Activated CD4-positive, alpha-beta T cell treated with anti-CD3 and anti-CD28 coated beads for 36 hours (primary cell): Measurements from ENCODE around the gene PCSK9. TPM values are rescaled to one million over a fixed set of nuclear protein-coding genes. Genes with fewer than 3 reads are reported as not detected.
"Not testable (repeated sequence)": the region's sequence is repeated elsewhere in the genome, so short reads cannot be mapped to it uniquely, and the experiment has no call there.

ENCODE experiments used
- ATAC-seq: fragments of 200-7000 bp; cut with Tn5 transposase; one replicate; pipeline ENCODE4 v1.10.0; 2021; ENCODE audit warnings: mild to moderate bottlenecking, moderate library complexity
- CTCF ChIA-PET: fragments of 350-600 bp; sonication (Branson Sonifier 250); formaldehyde crosslinking; loops from one replicate; lab custom pipeline; 2021; ENCODE audit warnings: antibody characterized with exemption; lab: Charles Lee
- POLR2A ChIA-PET: fragments of 350-600 bp; sonication (Branson Sonifier 250); formaldehyde crosslinking; loops from one replicate; lab custom pipeline; 2021; ENCODE audit warnings: antibody characterized with exemption, inconsistent platforms; lab: Charles Lee
- DNase-seq: peaks from one replicate; pipeline ENCODE4 v3.0.0-alpha.2; 2020
- H3K27ac Mint-ChIP-seq: one replicate; pipeline ENCODE4 v1.8.0; 2021; ENCODE audit warnings: mixed read lengths
- H3K27me3 Mint-ChIP-seq: one replicate; pipeline ENCODE4 v1.8.0; 2021; ENCODE audit warnings: mixed read lengths
- H3K36me3 Mint-ChIP-seq: one replicate; pipeline ENCODE4 v1.8.0; 2021; ENCODE audit warnings: low read depth, mixed read lengths
- H3K4me1 Mint-ChIP-seq: one replicate; pipeline ENCODE4 v1.8.0; 2021; ENCODE audit warnings: mixed read lengths
- H3K4me3 Mint-ChIP-seq: one replicate; pipeline ENCODE4 v1.8.0; 2021; ENCODE audit warnings: mild to moderate bottlenecking, moderate library complexity, mixed read lengths
- H3K9me3 Mint-ChIP-seq: one replicate; pipeline ENCODE4 v1.8.0; 2021; ENCODE audit warnings: low read depth, mixed read lengths
- intact Hi-C, 2 experiments: fragments of 100-400 bp; cut with DNase I in 1 of 2; cut with micrococcal nuclease in 1 of 2; formaldehyde crosslinking; loops; one replicate each; pipeline versions ENCODE4 v1.14.2 to v1.15.1; 2022 to 2024; cut with DNase I, micrococcal nuclease
- total RNA-seq, 2 experiments: library from RNA; stranded (reverse); gene quantifications; one replicate each; pipeline ENCODE4 v1.2.3, GENCODE V29; 2021

PCSK9 gene
- total RNA-seq, 2 experiments from 2014 or later, result not detected

- peaks cover 6% of the 10 kb centered on the region for H3K27me3 Mint-ChIP-seq
- POLR2A ChIA-PET, result no interaction called here
- CTCF ChIA-PET, result interaction anchor here (0.7 to 2.5 kb wide), 3 partner anchors 11 to 789 kb away, joined by 4 to 7 read pairs (median 5); no protein-coding TSS in a partner anchor
- H3K36me3 Mint-ChIP-seq, result no peaks in the 10 kb centered on the region
- intact Hi-C loops, result no loop called here
- H3K9me3 Mint-ChIP-seq, result no peaks in the 10 kb centered on the region
- no peaks in the 10 kb centered on the region for H3K4me1 Mint-ChIP-seq
- ATAC-seq, result peak; percentile 33
- H3K27ac Mint-ChIP-seq, result no peak overlapping the region
- DNase-seq, result no peak
- no peak overlapping the region for H3K4me3 Mint-ChIP-seq
Measured at GRCh38 chr1:55010194-55010886, 29.0 kb upstream of the PCSK9 start.

- intact Hi-C loops, result no loop called here
- peak; percentile 42 for ATAC-seq
- no peak overlapping the region for H3K27ac Mint-ChIP-seq
- CTCF ChIA-PET, result interaction anchor here (0.9 to 2.5 kb wide), 2 partner anchors 10 to 66 kb away, joined by 4 to 7 read pairs; no protein-coding TSS in a partner anchor
- POLR2A ChIA-PET, result no interaction called here
- no peaks in the 10 kb centered on the region for H3K36me3 Mint-ChIP-seq
- peak; percentile 16 for DNase-seq
- H3K27me3 Mint-ChIP-seq, result peaks cover 6% of the 10 kb centered on the region
- H3K4me3 Mint-ChIP-seq, result no peak overlapping the region
- no peaks in the 10 kb centered on the region for H3K4me1 Mint-ChIP-seq
- H3K9me3 Mint-ChIP-seq, result no peaks in the 10 kb centered on the region
Measured at GRCh38 chr1:55010887-55011217, 28.5 kb upstream of the PCSK9 start.

GRCh38 chr1:55012661-55013060, 26.7 kb upstream of the PCSK9 start:
- no peaks in the 10 kb centered on the region for H3K4me1 Mint-ChIP-seq
- ATAC-seq, result no peak
- intact Hi-C loops, result no loop called here
- peaks cover 8% of the 10 kb centered on the region for H3K27me3 Mint-ChIP-seq
- POLR2A ChIA-PET, result no interaction called here
- H3K36me3 Mint-ChIP-seq, result no peaks in the 10 kb centered on the region
- H3K4me3 Mint-ChIP-seq, result no peak overlapping the region
- no peak for DNase-seq
- CTCF ChIA-PET, result interaction anchor here (0.7 to 1.5 kb wide), 3 partner anchors 30 to 73 kb away, joined by 3 to 5 read pairs (median 3); no protein-coding TSS in a partner anchor
- no peaks in the 10 kb centered on the region for H3K9me3 Mint-ChIP-seq
- no peak overlapping the region for H3K27ac Mint-ChIP-seq

GRCh38 chr1:55015123-55015522, 24.2 kb upstream of the PCSK9 start:
- Mint-ChIP-seq H3K4me1 (no peaks in the 10 kb centered on the region), H3K36me3 (no peaks in the 10 kb centered on the region), H3K27me3 (peaks cover 9% of the 10 kb centered on the region), H3K9me3 (no peaks in the 10 kb centered on the region), H3K4me3 (no peak overlapping the region), H3K27ac (no peak overlapping the region)
- ChIA-PET POLR2A (no interaction called here), CTCF (interaction anchor here (0.7 to 1.1 kb wide), 2 partner anchors 53 to 54 kb away, joined by 3 to 4 read pairs; no protein-coding TSS in a partner anchor)
- ATAC-seq (no peak), DNase-seq (no peak)
- intact Hi-C loops, result no loop called here

GRCh38 chr1:55015731-55016620, 23.4 kb upstream of the PCSK9 start:
- H3K4me3 Mint-ChIP-seq, result no peak overlapping the region
- intact Hi-C loops, result no loop called here
- peaks cover 9% of the 10 kb centered on the region for H3K27me3 Mint-ChIP-seq
- ATAC-seq (no peak), DNase-seq (no peak)
- no peak overlapping the region for H3K27ac Mint-ChIP-seq
- no peaks in the 10 kb centered on the region for H3K9me3 Mint-ChIP-seq
- H3K36me3 Mint-ChIP-seq, result no peaks in the 10 kb centered on the region
- H3K4me1 Mint-ChIP-seq, result no peaks in the 10 kb centered on the region
- CTCF ChIA-PET, result interaction anchor here (0.6 to 1.2 kb wide), 4 partner anchors 50 to 65 kb away, joined by 3 to 4 read pairs (median 4); no protein-coding TSS in a partner anchor
- POLR2A ChIA-PET, result no interaction called here

GRCh38 chr1:55018395-55018794, 21.0 kb upstream of the PCSK9 start:
- ChIA-PET CTCF (interaction anchor here (0.7 to 1.6 kb wide), 5 partner anchors 17 to 73 kb away, joined by 3 to 7 read pairs (median 3); no protein-coding TSS in a partner anchor), POLR2A (no interaction called here)
- H3K36me3 Mint-ChIP-seq, result no peaks in the 10 kb centered on the region

GRCh38 chr1:55021942-55022546, 17.3 kb upstream of the PCSK9 start:
- DNase-seq, result peak; percentile 88
- peaks cover 3% of the 10 kb centered on the region for H3K27me3 Mint-ChIP-seq
- no peaks in the 10 kb centered on the region for H3K4me1 Mint-ChIP-seq
- H3K27ac Mint-ChIP-seq, result no peak overlapping the region
- CTCF ChIA-PET, result interaction anchor here (0.5 to 2.0 kb wide), 25 partner anchors 12 to 1375 kb away, joined by 3 to 38 read pairs (median 4); partner anchors contain the start of genes BSND and TTC4
- H3K36me3 Mint-ChIP-seq, result no peaks in the 10 kb centered on the region
- intact Hi-C loops, result loop anchor here (1.0 to 2.0 kb wide), 6 partner anchors 25 to 350 kb away; no protein-coding TSS in a partner anchor
- H3K4me3 Mint-ChIP-seq, result no peak overlapping the region
- H3K9me3 Mint-ChIP-seq, result no peaks in the 10 kb centered on the region
- POLR2A ChIA-PET, result interaction anchor here (1.5 kb wide), 1 partner anchor 77 kb away, joined by 3 read pairs; no protein-coding TSS in a partner anchor
- peak; percentile 99 for ATAC-seq

More at GRCh38 chr1:55018395-55018794, 21.0 kb upstream of the PCSK9 start:
- ATAC-seq (no peak), DNase-seq (no peak)
- intact Hi-C loops, result no loop called here
- no peaks in the 10 kb centered on the region for H3K9me3 Mint-ChIP-seq
- no peak overlapping the region for H3K27ac Mint-ChIP-seq
- H3K27me3 Mint-ChIP-seq, result peaks cover 9% of the 10 kb centered on the region
- H3K4me3 Mint-ChIP-seq, result no peak overlapping the region
- H3K4me1 Mint-ChIP-seq, result no peaks in the 10 kb centered on the region

GRCh38 chr1:55024163-55024562, 15.2 kb upstream of the PCSK9 start:
- ATAC-seq, H3K36me3 Mint-ChIP-seq, H3K4me3 Mint-ChIP-seq, H3K27me3 Mint-ChIP-seq, POLR2A ChIA-PET, intact Hi-C loops, CTCF ChIA-PET, H3K27ac Mint-ChIP-seq, DNase-seq, H3K9me3 Mint-ChIP-seq, H3K4me1 Mint-ChIP-seq: not testable (repeated sequence)

- CTCF ChIA-PET, H3K4me3 Mint-ChIP-seq, H3K27ac Mint-ChIP-seq, H3K9me3 Mint-ChIP-seq, ATAC-seq, H3K4me1 Mint-ChIP-seq, H3K36me3 Mint-ChIP-seq, DNase-seq, POLR2A ChIA-PET, H3K27me3 Mint-ChIP-seq, intact Hi-C loops: not testable (repeated sequence)
Measured at GRCh38 chr1:55026682-55027081, 12.7 kb upstream of the PCSK9 start.

GRCh38 chr1:55031098-55031497, 8.2 kb upstream of the PCSK9 start:
- H3K27me3 Mint-ChIP-seq, result peaks cover 15% of the 10 kb centered on the region
- H3K36me3 Mint-ChIP-seq, POLR2A ChIA-PET, ATAC-seq, H3K27ac Mint-ChIP-seq, H3K4me1 Mint-ChIP-seq, intact Hi-C loops, H3K9me3 Mint-ChIP-seq, H3K4me3 Mint-ChIP-seq, DNase-seq: not testable (repeated sequence)
- CTCF ChIA-PET, result interaction anchor here (0.6 kb wide), 1 partner anchor 80 kb away, joined by 3 read pairs; no protein-coding TSS in a partner anchor

- H3K9me3 Mint-ChIP-seq, result no peaks in the 10 kb centered on the region
- ATAC-seq, result no peak
- peaks cover 32% of the 10 kb centered on the region for H3K27me3 Mint-ChIP-seq
Measured at GRCh38 chr1:55033265-55033614, 6.1 kb upstream of the PCSK9 start.

More at GRCh38 chr1:55033265-55033614, 6.1 kb upstream of the PCSK9 start:
- Mint-ChIP-seq H3K4me3 (no peak overlapping the region), H3K27ac (no peak overlapping the region), H3K4me1 (no peaks in the 10 kb centered on the region), H3K36me3 (no peaks in the 10 kb centered on the region)
- ChIA-PET CTCF (interaction anchor here (0.7 kb wide), 1 partner anchor 688 kb away, joined by 3 read pairs; no protein-coding TSS in a partner anchor), POLR2A (no interaction called here)
- DNase-seq, result no peak
- intact Hi-C loops, result no loop called here
